Retinal pigment epithelial cell (primary cell): ENCODE results near the gene CTBP2.

ENCODE experiments used
- DNase-seq: peaks from one replicate; pipeline ENCODE4 v3.0.0-alpha.2; 2010; ENCODE audit warnings: low read depth
- H3K4me3 ChIP-seq: 2 replicates; pipeline ENCODE4 v1.5.1; 2011; ENCODE audit warnings: mild to moderate bottlenecking, low read length, control low read depth, moderate library complexity
- CTCF ChIP-seq: conservative IDR thresholded peaks from 2 replicates; pipeline ENCODE4 v1.5.1; 2011; ENCODE audit warnings: low read depth, low read length, control low read depth, inconsistent platforms

The CTBP2 gene

GRCh38 chr10:125203186-125203800 is 42.9 kb upstream of the CTBP2 start:
- no peak for TF ChIP-seq CTCF
- no peak for DNase-seq
- H3K4me3 ChIP-seq: no peak overlapping the region

GRCh38 chr10:125201791-125202622 is 41.6 kb upstream of the CTBP2 start:
- no peak overlapping the region for H3K4me3 ChIP-seq
- no peak for TF ChIP-seq CTCF
- DNase-seq: no peak

GRCh38 chr10:125201108-125201524 is 40.8 kb upstream of the CTBP2 start:
- H3K4me3 ChIP-seq: no peak overlapping the region
- DNase-seq: peak; percentile 72
- no peak for TF ChIP-seq CTCF

- DNase-seq: no peak
- no peak overlapping the region for H3K4me3 ChIP-seq
- no peak for TF ChIP-seq CTCF
Observed at GRCh38 chr10:125200396-125200795, 40.0 kb upstream of the CTBP2 start.

GRCh38 chr10:125199270-125199669 is 38.9 kb upstream of the CTBP2 start:
- DNase-seq: no peak
- no peak overlapping the region for H3K4me3 ChIP-seq
- no peak for TF ChIP-seq CTCF

GRCh38 chr10:125194814-125195213 is 34.5 kb upstream of the CTBP2 start:
- TF ChIP-seq CTCF: no peak
- H3K4me3 ChIP-seq: no peak overlapping the region
- DNase-seq: no peak
